ENCODE measurements around the gene PELI2. TPM values are rescaled to one million over a fixed set of nuclear protein-coding genes. Genes with fewer than 3 reads are reported as not detected.

Gene PELI2
- total RNA-seq, 3 donors from 2014 or later (not counting 1 experiment from before 2014, with no cell fraction given): 16.4 to 25.0 (median 24.9) TPM

- no peaks in the 10 kb centered on the region for H3K27me3 Mint-ChIP-seq (ENCODE audit: low read depth in 2 of 2)
- Histone ChIP-seq H3K27me3 (ENCODE audit: control insufficient read depth, insufficient read depth, low read length) (no peaks in the 10 kb centered on the region), H3K4me3 (ENCODE audit: low read length) (no peak overlapping the region), H3K9me3 (ENCODE audit: control insufficient read depth, insufficient read depth, low read length) (no peaks in the 10 kb centered on the region), H3K27ac (ENCODE audit: low read length) (no peak overlapping the region), H3K4me1 (ENCODE audit: control insufficient read depth, insufficient read depth, low read length) (no peaks in the 10 kb centered on the region), H3K36me3 (ENCODE audit: control insufficient read depth, insufficient read depth, low read length) (no peaks in the 10 kb centered on the region)
- 60% methylated on average over 1 of the region's 1 CpG for WGBS (ENCODE audit: insufficient coverage)
- intact Hi-C loops (cut with micrococcal nuclease): no loop called here
- no peak for DNase-seq
- no peaks in the 10 kb centered on the region for H3K9me3 Mint-ChIP-seq
- no peaks in the 10 kb centered on the region for H3K36me3 Mint-ChIP-seq
- peaks cover 20 to 26% of the 10 kb centered on the region in 2 donors for H3K4me1 Mint-ChIP-seq
- TF ChIP-seq CTCF (IDR thresholded peaks at IDR 0.05): no peak
- no peak overlapping the region for H3K27ac Mint-ChIP-seq
- ATAC-seq: no peak
- H3K4me3 Mint-ChIP-seq: no peak overlapping the region
Observed at GRCh38 chr14:56224229-56224628, 106.0 kb downstream of the PELI2 start.

DNA sequence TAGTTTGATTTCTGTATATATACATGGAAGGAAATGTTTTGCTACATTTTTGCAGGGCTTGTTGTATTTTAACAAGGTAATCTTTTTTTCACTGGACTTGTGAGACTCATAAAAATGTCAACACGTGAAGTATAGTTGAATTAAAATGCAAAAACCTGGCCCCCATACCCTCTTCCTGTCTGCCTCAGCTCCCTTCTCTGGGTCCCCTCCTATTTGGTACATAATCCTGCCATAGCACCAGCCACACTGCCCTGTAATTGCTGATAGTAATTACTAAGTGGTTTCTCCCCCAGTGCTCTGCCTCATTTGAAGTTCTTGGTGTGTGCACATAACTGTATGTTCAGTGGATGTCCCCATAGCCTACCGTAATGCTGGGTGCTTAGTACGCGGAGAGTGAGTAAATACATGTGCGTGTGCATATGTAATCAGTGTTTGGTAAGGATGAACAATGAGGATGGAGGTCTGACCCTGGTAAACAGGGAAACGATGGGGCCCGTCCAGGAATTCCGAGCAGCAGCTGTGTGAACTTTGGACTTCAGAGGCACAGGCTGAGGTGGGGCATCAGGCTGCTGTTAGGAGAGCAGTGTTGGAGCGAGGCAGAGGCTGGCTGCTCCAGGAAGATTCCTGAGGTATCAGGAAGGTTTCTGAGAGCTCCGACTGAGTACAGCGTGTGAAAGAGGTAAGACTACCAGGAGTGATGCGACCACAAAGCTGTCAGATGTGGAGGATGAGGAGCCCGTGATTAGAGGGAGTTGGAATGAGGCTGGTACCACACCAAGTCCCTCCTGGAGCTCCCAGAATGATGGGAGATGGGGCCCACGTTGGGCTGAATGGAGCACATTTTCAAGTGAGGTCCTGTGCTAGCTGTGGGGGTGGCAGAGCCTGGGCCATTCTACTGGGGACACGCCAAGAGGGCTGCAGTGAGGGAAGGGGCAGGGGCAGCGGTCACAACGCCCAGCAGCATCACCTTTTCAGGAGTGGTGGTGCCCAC, 106.8 kb downstream of the PELI2 start:
- H3K27ac Mint-ChIP-seq: no peak overlapping the region

DNA sequence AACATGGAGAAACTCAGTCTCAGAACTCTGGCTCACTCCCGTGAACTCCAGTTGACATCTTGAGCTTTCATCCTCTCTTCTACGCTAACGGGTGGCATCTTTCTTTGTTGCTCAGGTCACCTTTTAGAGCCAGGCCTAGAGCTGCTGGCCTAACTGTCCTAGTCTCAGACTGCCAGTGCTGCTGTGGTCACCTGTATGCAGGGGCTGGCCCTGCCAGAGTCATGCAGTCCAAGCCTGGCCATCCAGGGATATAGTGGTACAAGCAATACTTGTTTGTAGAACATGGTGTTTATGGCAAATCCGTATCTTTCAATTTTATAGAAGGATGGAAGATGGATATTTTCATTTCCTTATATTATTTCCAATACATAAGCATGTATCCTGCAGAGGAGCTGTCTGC, 117.2 kb downstream of the PELI2 start:
- no peak overlapping the region for H3K27ac ChIP-seq (ENCODE audit: low read length)
- H3K27me3 ChIP-seq (ENCODE audit: control insufficient read depth, insufficient read depth, low read length): no peaks in the 10 kb centered on the region
- DNase-seq (no peak), ATAC-seq (no peak)
- H3K4me3 ChIP-seq (ENCODE audit: low read length): no peak overlapping the region
- 74% methylated on average over 3 of the region's 4 CpGs for WGBS (ENCODE audit: insufficient coverage)
- Mint-ChIP-seq H3K27ac (no peak overlapping the region), H3K4me1 (peaks cover 6 to 13% of the 10 kb centered on the region in 2 donors), H3K9me3 (no peaks in the 10 kb centered on the region), H3K27me3 (ENCODE audit: low read depth in 2 of 2) (no peaks in the 10 kb centered on the region), H3K4me3 (no peak overlapping the region), H3K36me3 (no peaks in the 10 kb centered on the region)
- H3K9me3 ChIP-seq (ENCODE audit: control insufficient read depth, insufficient read depth, low read length): no peaks in the 10 kb centered on the region
- intact Hi-C loops (cut with micrococcal nuclease): no loop called here
- no peak for TF ChIP-seq CTCF (IDR thresholded peaks at IDR 0.05)
- H3K36me3 ChIP-seq (ENCODE audit: control insufficient read depth, insufficient read depth, low read length): no peaks in the 10 kb centered on the region
- no peaks in the 10 kb centered on the region for H3K4me1 ChIP-seq (ENCODE audit: control insufficient read depth, insufficient read depth, low read length)

More for the DNA sequence above, 106.8 kb downstream of the PELI2 start:
- peaks cover 0 to 3% of the 10 kb centered on the region in 2 donors for H3K9me3 Mint-ChIP-seq
- Histone ChIP-seq H3K9me3 (ENCODE audit: control insufficient read depth, insufficient read depth, low read length) (no peaks in the 10 kb centered on the region), H3K36me3 (ENCODE audit: control insufficient read depth, insufficient read depth, low read length) (no peaks in the 10 kb centered on the region), H3K4me1 (ENCODE audit: control insufficient read depth, insufficient read depth, low read length) (no peaks in the 10 kb centered on the region), H3K4me3 (ENCODE audit: low read length) (no peak overlapping the region), H3K27me3 (ENCODE audit: control insufficient read depth, insufficient read depth, low read length) (no peaks in the 10 kb centered on the region), H3K27ac (ENCODE audit: low read length) (no peak overlapping the region)
- peaks cover 19 to 26% of the 10 kb centered on the region in 2 donors for H3K4me1 Mint-ChIP-seq
- no peak for ATAC-seq
- WGBS (ENCODE audit: insufficient coverage): 92% methylated on average over 16 of the region's 17 CpGs
- H3K27me3 Mint-ChIP-seq (ENCODE audit: low read depth in 2 of 2): no peaks in the 10 kb centered on the region
- DNase-seq: no peak
- no peak overlapping the region for H3K4me3 Mint-ChIP-seq
- intact Hi-C loops (cut with micrococcal nuclease): no loop called here
- H3K36me3 Mint-ChIP-seq: peaks cover 6% of the 10 kb centered on the region
- TF ChIP-seq CTCF (IDR thresholded peaks at IDR 0.05): no peak
